Hepatocyte (in vitro differentiated cells): ENCODE results near the gene PDE4B. TPM values are rescaled to one million over a fixed set of nuclear protein-coding genes. Genes with fewer than 3 reads are reported as not detected.

Source experiments
- DNase-seq: peaks from one replicate; pipeline ENCODE4 v3.0.0-alpha.2; 2016; ENCODE audit warnings: low spot score
- H2AFZ ChIP-seq: fragments of 200-600 bp; sonication (generic); 2 replicates; pipeline ENCODE4 v1.6.0; 2016; ENCODE audit warnings: antibody characterized with exemption, mild to moderate bottlenecking
- H3K27ac ChIP-seq: fragments of 200-600 bp; sonication (generic); 2 replicates; pipeline ENCODE4 v1.5.1; 2016; ENCODE audit warnings: mild to moderate bottlenecking
- H3K27me3 ChIP-seq: fragments of 200-600 bp; sonication (generic); 2 replicates; pipeline ENCODE4 v1.6.1; 2016
- H3K36me3 ChIP-seq: fragments of 200-600 bp; sonication (generic); replicated peaks from 2 replicates; pipeline ENCODE4 v1.5.1; 2016; ENCODE audit warnings: low read depth; ENCODE audit not compliant: insufficient read depth
- H3K4me1 ChIP-seq: fragments of 200-600 bp; sonication (generic); 2 replicates; pipeline ENCODE4 v1.5.1; 2016; ENCODE audit warnings: mild to moderate bottlenecking, moderate library complexity; ENCODE audit not compliant: insufficient read depth
- H3K4me2 ChIP-seq: fragments of 200-600 bp; sonication (generic); 2 replicates; pipeline ENCODE4 v1.6.0; 2016
- H3K4me3 ChIP-seq: fragments of 200-600 bp; sonication (generic); 2 replicates; pipeline ENCODE4 v1.5.1; 2016; ENCODE audit warnings: mild to moderate bottlenecking
- H3K79me2 ChIP-seq: fragments of 200-600 bp; sonication (generic); 2 replicates; pipeline ENCODE4 v1.6.0; 2017; ENCODE audit warnings: mild to moderate bottlenecking
- H3K9me2 ChIP-seq: fragments of 200-600 bp; sonication (generic); replicated peaks from 2 replicates; pipeline ENCODE4 v1.6.0; 2017; ENCODE audit warnings: mild to moderate bottlenecking; ENCODE audit not compliant: insufficient read depth
- H3K9me3 ChIP-seq: fragments of 200-600 bp; sonication (generic); 2 replicates; pipeline ENCODE4 v1.5.1; 2016; ENCODE audit warnings: low read depth, mild to moderate bottlenecking
- H4K20me1 ChIP-seq: fragments of 200-600 bp; sonication (generic); 2 replicates; pipeline ENCODE4 v1.6.0; 2016; ENCODE audit warnings: mild to moderate bottlenecking; ENCODE audit not compliant: insufficient read depth, poor library complexity, severe bottlenecking
- EZH2 ChIP-seq: fragments of 200-600 bp; sonication (generic); IDR thresholded peaks from 2 replicates; pipeline ENCODE4 v1.6.1; 2016; ENCODE audit warnings: antibody characterized with exemption, mild to moderate bottlenecking, borderline replicate concordance
- EZH2phosphoT487 ChIP-seq: fragments of 200-600 bp; sonication (generic); IDR thresholded peaks from one replicate; pipeline ENCODE4 v1.6.1; 2018; ENCODE audit warnings: antibody characterized with exemption, mild to moderate bottlenecking, low read depth, moderate library complexity; ENCODE audit not compliant: unreplicated experiment, severe bottlenecking
- WGBS: methylation state at CpG from one replicate; pipeline ENCODE4 v1.1.6; 2016; ENCODE audit warnings: low lambda C conversion rate; ENCODE audit errors: missing lambda C conversion rate; 5-methylcytosine and 5-hydroxymethylcytosine counted together
- polyA plus RNA-seq: library from polyadenylated mRNA; unstranded; fragments of >200 nt; fragmentation: Nextera tagmentation; extraction: Ambion mirVana; gene quantifications from 2 replicates; pipeline ENCODE4 v1.2.1, GENCODE V29; 2016
- total RNA-seq: library from RNA; depleted of rRNA; stranded (reverse); fragments of >200 nt; gene quantifications from 2 replicates; pipeline ENCODE4 v1.2.3, GENCODE V29; 2014
- TF ChIP-seq, protein P1 (sequence below): fragments of 200-600 bp; sonication (generic); IDR thresholded peaks from 2 replicates; pipeline ENCODE4 v1.5.1; 2016; ENCODE audit warnings: antibody characterized with exemption, mild to moderate bottlenecking; ENCODE audit not compliant: poor library complexity

Gene PDE4B
- total and polyA plus RNA-seq, 2 experiments from 2014 or later = 1.8 to 3.4 TPM

DNA sequence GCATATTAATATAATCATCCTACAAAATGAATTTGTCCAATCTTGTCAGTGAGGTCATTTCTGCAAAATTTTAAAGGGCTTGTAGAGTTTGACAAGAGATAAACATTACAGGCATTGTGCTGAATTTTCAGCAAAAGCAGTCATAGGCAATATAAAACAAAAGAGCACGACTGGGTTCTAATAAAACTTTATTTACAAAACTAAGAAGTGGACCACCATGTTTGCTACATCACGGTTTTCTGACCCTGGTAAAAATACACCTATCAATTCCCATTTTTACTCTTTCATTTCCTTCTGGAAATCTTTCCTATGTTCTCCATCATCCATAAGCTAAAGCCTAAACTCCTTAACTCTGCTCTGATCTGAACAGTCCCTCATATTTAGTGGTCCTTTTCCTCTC, 511.4 kb downstream of the PDE4B start:
- H3K9me3 ChIP-seq = no peaks in the 10 kb centered on the region
- H3K79me2 ChIP-seq = no peaks in the 10 kb centered on the region
- H3K36me3 ChIP-seq = no peaks in the 10 kb centered on the region
- no peaks in the 10 kb centered on the region for H4K20me1 ChIP-seq
- no peaks in the 10 kb centered on the region for H3K9me2 ChIP-seq
- H3K4me2 ChIP-seq = no peak overlapping the region
- no peak for DNase-seq
- H3K27me3 ChIP-seq = no peaks in the 10 kb centered on the region
- no peak overlapping the region for H3K4me3 ChIP-seq
- H3K4me1 ChIP-seq = no peaks in the 10 kb centered on the region
- TF ChIP-seq, protein P1, sequence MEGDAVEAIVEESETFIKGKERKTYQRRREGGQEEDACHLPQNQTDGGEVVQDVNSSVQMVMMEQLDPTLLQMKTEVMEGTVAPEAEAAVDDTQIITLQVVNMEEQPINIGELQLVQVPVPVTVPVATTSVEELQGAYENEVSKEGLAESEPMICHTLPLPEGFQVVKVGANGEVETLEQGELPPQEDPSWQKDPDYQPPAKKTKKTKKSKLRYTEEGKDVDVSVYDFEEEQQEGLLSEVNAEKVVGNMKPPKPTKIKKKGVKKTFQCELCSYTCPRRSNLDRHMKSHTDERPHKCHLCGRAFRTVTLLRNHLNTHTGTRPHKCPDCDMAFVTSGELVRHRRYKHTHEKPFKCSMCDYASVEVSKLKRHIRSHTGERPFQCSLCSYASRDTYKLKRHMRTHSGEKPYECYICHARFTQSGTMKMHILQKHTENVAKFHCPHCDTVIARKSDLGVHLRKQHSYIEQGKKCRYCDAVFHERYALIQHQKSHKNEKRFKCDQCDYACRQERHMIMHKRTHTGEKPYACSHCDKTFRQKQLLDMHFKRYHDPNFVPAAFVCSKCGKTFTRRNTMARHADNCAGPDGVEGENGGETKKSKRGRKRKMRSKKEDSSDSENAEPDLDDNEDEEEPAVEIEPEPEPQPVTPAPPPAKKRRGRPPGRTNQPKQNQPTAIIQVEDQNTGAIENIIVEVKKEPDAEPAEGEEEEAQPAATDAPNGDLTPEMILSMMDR = no peak
- no peak overlapping the region for H2AFZ ChIP-seq
- WGBS = 60% methylated on average over 2 of the region's 2 CpGs
- H3K27ac ChIP-seq = no peak overlapping the region

- no peaks in the 10 kb centered on the region for H3K9me2 ChIP-seq
- H2AFZ ChIP-seq = no peak overlapping the region
- H3K79me2 ChIP-seq = no peaks in the 10 kb centered on the region
- no peak overlapping the region for H3K4me3 ChIP-seq
- H3K36me3 ChIP-seq = no peaks in the 10 kb centered on the region
- H3K9me3 ChIP-seq = no peaks in the 10 kb centered on the region
- H3K27me3 ChIP-seq = no peaks in the 10 kb centered on the region
- no peaks in the 10 kb centered on the region for H4K20me1 ChIP-seq
- TF ChIP-seq EZH2 = no peak
- TF ChIP-seq EZH2phosphoT487 = no peak
- TF ChIP-seq, protein P1 = no peak
- no peak overlapping the region for H3K27ac ChIP-seq
- H3K4me1 ChIP-seq = no peaks in the 10 kb centered on the region
- no peak for DNase-seq
- 90% methylated on average over 4 of the region's 4 CpGs for WGBS
- H3K4me2 ChIP-seq = no peak overlapping the region
These were observed 513.2 kb downstream of the PDE4B start for GRCh38 chr1:66305927-66306326.

- Histone ChIP-seq H3K9me2 (no peaks in the 10 kb centered on the region), H3K4me1 (no peaks in the 10 kb centered on the region), H3K9me3 (no peaks in the 10 kb centered on the region), H3K27ac (no peak overlapping the region), H3K4me2 (no peak overlapping the region), H3K4me3 (no peak overlapping the region), H4K20me1 (no peaks in the 10 kb centered on the region), H3K79me2 (no peaks in the 10 kb centered on the region), H3K36me3 (no peaks in the 10 kb centered on the region), H2AFZ (no peak overlapping the region), H3K27me3 (no peaks in the 10 kb centered on the region)
- 91% methylated on average over 5 of the region's 5 CpGs for WGBS
- no peak for DNase-seq
- TF ChIP-seq EZH2phosphoT487 (no peak), EZH2 (no peak)
- TF ChIP-seq, protein P1 = no peak
These were observed 516.5 kb downstream of the PDE4B start for GRCh38 chr1:66309006-66309741.

DNA sequence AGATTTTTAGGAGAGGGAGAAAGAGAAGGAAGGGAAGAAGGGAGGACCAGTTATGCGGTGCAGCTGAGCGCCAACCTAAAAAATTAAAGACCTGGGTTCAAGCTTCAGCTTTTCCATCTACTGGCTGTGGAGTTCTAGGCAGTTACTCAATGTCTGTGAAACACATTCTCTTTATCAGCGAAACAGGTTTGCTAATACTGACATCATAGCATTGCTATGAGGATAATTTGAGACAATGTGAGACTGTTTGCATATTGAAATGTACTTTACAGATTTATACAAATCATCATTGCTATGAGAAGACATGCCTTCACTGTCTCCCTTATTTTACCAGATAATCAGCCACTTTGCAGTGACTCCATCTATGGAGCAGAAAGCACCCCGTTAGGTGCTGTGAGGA, 518.4 kb downstream of the PDE4B start:
- Histone ChIP-seq H3K4me1 (no peaks in the 10 kb centered on the region), H3K9me2 (no peaks in the 10 kb centered on the region), H3K79me2 (no peaks in the 10 kb centered on the region), H2AFZ (no peak overlapping the region), H3K36me3 (no peaks in the 10 kb centered on the region), H3K4me3 (no peak overlapping the region), H3K27ac (no peak overlapping the region), H4K20me1 (no peaks in the 10 kb centered on the region), H3K9me3 (no peaks in the 10 kb centered on the region), H3K27me3 (no peaks in the 10 kb centered on the region), H3K4me2 (no peak overlapping the region)
- DNase-seq = no peak
- 82% methylated on average over 4 of the region's 4 CpGs for WGBS
- no peak for TF ChIP-seq EZH2phosphoT487
- no peak for TF ChIP-seq EZH2
- TF ChIP-seq, protein P1 = no peak
